Omental fat pad (tissue), 4 donors: ENCODE results near the gene GGN. TPM values are rescaled to one million over a fixed set of nuclear protein-coding genes. Genes with fewer than 3 reads are reported as not detected.
A peak's percentile ranks its signal among the peaks of the same experiment; 100 is the strongest.
"Not testable (repeated sequence)": the region's sequence is repeated elsewhere in the genome, so short reads cannot be mapped to it uniquely, and the experiment has no call there.

Experiments used
- ATAC-seq: fragments of 150-250 bp; one replicate; pipeline ENCODE4 v1.9.1; 2016; ENCODE audit warnings: mild to moderate bottlenecking, moderate library complexity; ENCODE audit not compliant: low FRiP score
- DNase-seq: peaks from one replicate; pipeline ENCODE4 v3.0.0-alpha.2; 2019; ENCODE audit warnings: low spot score
- CTCF ChIP-seq, 3 donors: fragments of 450-650 bp; IDR thresholded peaks; one replicate each; pipeline ENCODE4 v1.5.1; 2016 to 2017; ENCODE audit warnings: antibody characterized with exemption in 3 of 3, mild to moderate bottlenecking in 3 of 3, moderate library complexity in 2 of 3
- total RNA-seq, 4 donors: library from RNA; depleted of rRNA; stranded (reverse); fragments of >200 nt; gene quantifications; one replicate each; pipeline ENCODE4 v1.1.0, GENCODE V29; 2016

GGN gene
- total RNA-seq, 4 donors from 2014 or later, result not detected

- DNase-seq (no peak), ATAC-seq (no peak)
- TF ChIP-seq CTCF (IDR thresholded peaks at IDR 0.05), result no peak
These were observed 13.9 kb downstream of the GGN start for GRCh38 chr19:38373907-38374331.

DNA sequence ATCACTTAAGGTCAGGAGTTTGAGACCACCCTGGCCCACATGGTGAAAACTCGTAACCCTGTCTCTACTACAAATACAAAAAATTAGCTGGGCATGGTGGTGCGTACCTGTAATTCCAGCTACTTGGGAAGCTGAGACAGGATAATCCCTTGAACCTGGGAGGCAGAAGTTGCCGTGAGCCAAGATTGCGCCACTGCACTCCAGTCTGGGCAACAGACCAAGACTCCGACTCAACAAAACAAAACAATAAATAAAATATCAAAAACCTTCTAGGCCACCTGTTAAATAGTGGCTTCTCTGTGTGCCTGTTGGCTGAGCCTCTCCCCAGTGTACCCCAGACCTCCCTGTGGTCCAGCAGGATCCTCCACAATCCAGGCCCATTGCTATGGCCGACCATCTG lies 16.8 kb downstream of the GGN start:
- ATAC-seq, result no peak
- no peak for DNase-seq
- TF ChIP-seq CTCF (IDR thresholded peaks at IDR 0.05), result no peak

GRCh38 chr19:38370299-38370698 lies 17.5 kb downstream of the GGN start:
- no peak for TF ChIP-seq CTCF (IDR thresholded peaks at IDR 0.05)
- DNase-seq, result no peak
- ATAC-seq, result no peak

DNA sequence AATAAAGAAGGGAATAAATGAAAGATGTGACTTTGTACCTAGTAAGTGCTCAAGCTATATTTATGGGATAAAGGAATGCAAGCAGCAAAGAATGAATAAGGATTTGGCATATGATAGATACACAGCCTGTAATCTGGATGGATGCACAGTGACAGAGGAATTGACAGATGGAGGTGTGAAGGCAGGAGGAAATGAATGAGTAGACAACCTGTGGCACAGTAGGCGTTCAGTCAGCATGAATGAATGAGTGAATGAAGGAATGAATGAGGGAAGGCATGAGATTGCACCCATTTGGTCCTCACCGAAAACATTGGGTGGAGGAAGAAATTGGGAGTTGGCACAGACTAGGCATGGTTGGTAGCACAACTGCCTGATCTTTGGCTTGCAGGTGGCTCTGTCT lies 18.2 kb downstream of the GGN start:
- DNase-seq (no peak), ATAC-seq (no peak)
- no peak for TF ChIP-seq CTCF (IDR thresholded peaks at IDR 0.05)

GRCh38 chr19:38367041-38367440 lies 20.8 kb downstream of the GGN start:
- TF ChIP-seq CTCF (IDR thresholded peaks at IDR 0.05), result no peak
- DNase-seq (no peak), ATAC-seq (no peak)

DNA sequence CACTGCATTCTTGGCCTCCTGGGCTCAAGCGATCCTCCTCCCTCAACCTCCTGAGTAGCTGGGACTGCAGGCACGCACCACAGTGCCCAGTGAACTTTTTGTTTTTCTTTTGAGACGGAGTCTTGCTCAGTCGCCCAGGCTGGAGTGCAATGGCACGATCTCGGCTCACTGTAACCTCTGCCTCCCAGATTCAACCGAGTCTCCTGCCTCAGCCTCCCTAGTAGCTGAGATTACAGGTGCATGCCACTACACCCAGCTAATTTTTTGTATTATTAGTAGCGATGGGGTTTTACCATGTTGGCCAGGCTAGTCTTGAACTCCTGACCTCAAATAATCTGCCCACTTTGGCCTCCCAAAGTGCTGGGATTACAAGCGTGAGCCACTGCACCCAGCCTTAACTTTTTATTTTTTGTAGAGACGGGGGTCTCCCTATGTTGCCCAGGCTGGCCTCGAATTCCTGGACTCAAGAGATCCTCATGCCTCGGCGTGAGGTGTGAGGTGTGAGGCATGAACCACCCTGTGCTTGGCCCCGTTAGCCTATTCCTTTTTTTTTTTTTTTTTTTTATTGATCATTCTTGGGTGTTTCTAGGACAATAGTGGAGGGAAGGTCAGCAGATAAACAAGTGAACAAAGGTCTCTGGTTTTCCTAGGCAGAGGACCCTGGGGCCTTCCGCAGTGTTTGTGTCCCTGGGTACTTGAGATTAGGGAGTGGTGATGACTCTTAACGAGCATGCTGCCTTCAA lies 24.7 kb downstream of the GGN start:
- not testable (repeated sequence) for DNase-seq, ATAC-seq

- ATAC-seq (peak; percentile 81), DNase-seq (peak; percentile 75)
- TF ChIP-seq CTCF (IDR thresholded peaks at IDR 0.05), result no peak
These were observed 25.5 kb downstream of the GGN start for GRCh38 chr19:38362076-38362945.
